ENCODE measurements around the gene JAKMIP2.

The JAKMIP2 gene

GRCh38 chr5:147688656-147689356, 93.7 kb downstream of the JAKMIP2 start:
- no peak overlapping the region for H3K4me3 ChIP-seq (ENCODE audit: low read length)
- peaks cover 4% of the 10 kb centered on the region for H3K4me1 ChIP-seq (ENCODE audit: control insufficient read depth, low read depth, low read length)
- H3K27ac ChIP-seq (ENCODE audit: low read length): no peak overlapping the region
- no peak overlapping the region for H3K9ac ChIP-seq (ENCODE audit: low read length)
- H3K27me3 ChIP-seq (ENCODE audit: control insufficient read depth, insufficient read depth, low read length): no peaks in the 10 kb centered on the region
- no peaks in the 10 kb centered on the region for H3K36me3 ChIP-seq (ENCODE audit: control insufficient read depth, low read depth, low read length)
- no peaks in the 10 kb centered on the region for H3K9me3 ChIP-seq (ENCODE audit: control insufficient read depth, low read depth, low read length)

GRCh38 chr5:147687118-147687517, 95.4 kb downstream of the JAKMIP2 start:
- Histone ChIP-seq H3K27me3 (ENCODE audit: control insufficient read depth, insufficient read depth, low read length) (no peaks in the 10 kb centered on the region), H3K9me3 (ENCODE audit: control insufficient read depth, low read depth, low read length) (no peaks in the 10 kb centered on the region), H3K36me3 (ENCODE audit: control insufficient read depth, low read depth, low read length) (no peaks in the 10 kb centered on the region), H3K4me1 (ENCODE audit: control insufficient read depth, low read depth, low read length) (peaks cover 4% of the 10 kb centered on the region), H3K4me3 (ENCODE audit: low read length) (no peak overlapping the region), H3K27ac (ENCODE audit: low read length) (no peak overlapping the region), H3K9ac (ENCODE audit: low read length) (no peak overlapping the region)

- H3K27me3 ChIP-seq (ENCODE audit: control insufficient read depth, insufficient read depth, low read length): no peaks in the 10 kb centered on the region
- no peak overlapping the region for H3K9ac ChIP-seq (ENCODE audit: low read length)
- H3K36me3 ChIP-seq (ENCODE audit: control insufficient read depth, low read depth, low read length): no peaks in the 10 kb centered on the region
Measured at GRCh38 chr5:147686421-147686820, 96.1 kb downstream of the JAKMIP2 start.

GRCh38 chr5:147685993-147686392, 96.5 kb downstream of the JAKMIP2 start:
- Histone ChIP-seq H3K27ac (ENCODE audit: low read length) (no peak overlapping the region), H3K4me1 (ENCODE audit: control insufficient read depth, low read depth, low read length) (peaks cover 4% of the 10 kb centered on the region), H3K9ac (ENCODE audit: low read length) (no peak overlapping the region), H3K9me3 (ENCODE audit: control insufficient read depth, low read depth, low read length) (no peaks in the 10 kb centered on the region), H3K27me3 (ENCODE audit: control insufficient read depth, insufficient read depth, low read length) (no peaks in the 10 kb centered on the region), H3K4me3 (ENCODE audit: low read length) (no peak overlapping the region), H3K36me3 (ENCODE audit: control insufficient read depth, low read depth, low read length) (no peaks in the 10 kb centered on the region)

More at GRCh38 chr5:147686421-147686820, 96.1 kb downstream of the JAKMIP2 start:
- Histone ChIP-seq H3K27ac (ENCODE audit: low read length) (no peak overlapping the region), H3K4me1 (ENCODE audit: control insufficient read depth, low read depth, low read length) (peaks cover 4% of the 10 kb centered on the region), H3K4me3 (ENCODE audit: low read length) (no peak overlapping the region), H3K9me3 (ENCODE audit: control insufficient read depth, low read depth, low read length) (no peaks in the 10 kb centered on the region)

DNA sequence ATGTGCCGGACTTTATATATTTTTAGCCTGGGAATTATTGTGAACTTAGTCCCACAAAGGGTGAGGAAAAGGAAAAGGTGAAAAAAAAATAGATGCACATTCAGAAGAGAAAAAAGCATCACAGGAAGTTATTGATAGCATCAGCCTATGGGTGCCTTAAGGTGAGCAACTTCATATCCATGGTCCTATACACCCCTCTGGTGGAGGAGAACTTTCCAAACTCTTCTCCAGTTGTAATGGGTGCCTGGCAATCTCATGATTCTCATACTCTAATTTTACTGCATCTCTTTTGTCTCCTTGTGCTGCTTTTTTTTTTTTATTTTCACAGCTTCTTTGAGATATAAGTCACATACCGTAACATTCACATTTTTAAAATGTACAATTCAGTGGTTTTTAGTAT, 107.4 kb downstream of the JAKMIP2 start:
- Histone ChIP-seq H3K4me3 (ENCODE audit: low read length) (no peak overlapping the region), H3K9ac (ENCODE audit: low read length) (no peak overlapping the region), H3K9me3 (ENCODE audit: control insufficient read depth, low read depth, low read length) (no peaks in the 10 kb centered on the region), H3K27ac (ENCODE audit: low read length) (no peak overlapping the region), H3K4me1 (ENCODE audit: control insufficient read depth, low read depth, low read length) (no peaks in the 10 kb centered on the region), H3K36me3 (ENCODE audit: control insufficient read depth, low read depth, low read length) (peaks cover 10% of the 10 kb centered on the region), H3K27me3 (ENCODE audit: control insufficient read depth, insufficient read depth, low read length) (no peaks in the 10 kb centered on the region)

- peaks cover 17% of the 10 kb centered on the region for H3K36me3 ChIP-seq (ENCODE audit: control insufficient read depth, low read depth, low read length)
- H3K27ac ChIP-seq (ENCODE audit: low read length): no peak overlapping the region
- no peaks in the 10 kb centered on the region for H3K27me3 ChIP-seq (ENCODE audit: control insufficient read depth, insufficient read depth, low read length)
- no peak overlapping the region for H3K4me3 ChIP-seq (ENCODE audit: low read length)
- no peak overlapping the region for H3K9ac ChIP-seq (ENCODE audit: low read length)
- no peaks in the 10 kb centered on the region for H3K4me1 ChIP-seq (ENCODE audit: control insufficient read depth, low read depth, low read length)
- no peaks in the 10 kb centered on the region for H3K9me3 ChIP-seq (ENCODE audit: control insufficient read depth, low read depth, low read length)
Measured at GRCh38 chr5:147674411-147674810, 108.1 kb downstream of the JAKMIP2 start.

DNA sequence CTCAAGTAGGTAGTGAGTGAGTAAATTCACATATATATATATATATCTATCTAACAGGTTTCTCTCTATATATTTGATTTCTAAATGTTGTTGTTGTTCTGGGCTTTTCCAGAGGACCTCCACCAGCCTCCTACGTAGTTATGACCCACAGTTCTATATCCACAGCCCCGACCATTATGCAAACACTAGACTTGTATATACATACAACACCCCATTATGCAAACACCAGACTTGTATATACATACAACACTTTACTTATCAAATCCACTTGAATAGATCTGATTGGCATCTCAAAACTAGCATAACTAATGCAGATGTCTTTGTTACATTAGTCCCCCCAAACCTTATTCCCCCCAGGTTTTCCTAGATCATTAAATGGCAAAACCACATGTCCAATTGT, 108.7 kb downstream of the JAKMIP2 start:
- Histone ChIP-seq H3K4me3 (ENCODE audit: low read length) (no peak overlapping the region), H3K9me3 (ENCODE audit: control insufficient read depth, low read depth, low read length) (no peaks in the 10 kb centered on the region), H3K9ac (ENCODE audit: low read length) (no peak overlapping the region), H3K27ac (ENCODE audit: low read length) (no peak overlapping the region), H3K27me3 (ENCODE audit: control insufficient read depth, insufficient read depth, low read length) (no peaks in the 10 kb centered on the region), H3K36me3 (ENCODE audit: control insufficient read depth, low read depth, low read length) (peaks cover 19% of the 10 kb centered on the region), H3K4me1 (ENCODE audit: control insufficient read depth, low read depth, low read length) (no peaks in the 10 kb centered on the region)

DNA sequence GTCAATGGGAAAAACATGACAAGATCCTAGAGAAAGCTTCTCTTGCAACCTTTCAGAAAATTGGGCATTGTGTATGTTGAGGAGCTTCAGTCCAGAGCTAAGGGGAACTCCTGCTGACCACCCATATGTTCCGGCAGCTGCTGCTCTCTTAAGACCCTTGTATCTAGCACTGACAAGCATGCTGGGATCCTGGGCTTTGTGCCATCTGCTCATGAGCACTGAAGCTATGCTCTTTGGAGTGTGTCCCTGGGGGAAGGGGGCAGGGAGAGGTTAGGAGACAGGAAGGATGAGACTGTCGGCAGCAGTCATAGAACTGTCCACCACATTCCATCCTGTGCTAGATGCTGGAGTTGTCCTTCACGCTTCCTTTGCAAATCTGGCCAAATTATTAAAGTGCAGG, 109.3 kb downstream of the JAKMIP2 start:
- Histone ChIP-seq H3K27me3 (ENCODE audit: control insufficient read depth, insufficient read depth, low read length) (no peaks in the 10 kb centered on the region), H3K4me3 (ENCODE audit: low read length) (no peak overlapping the region), H3K4me1 (ENCODE audit: control insufficient read depth, low read depth, low read length) (no peaks in the 10 kb centered on the region), H3K9ac (ENCODE audit: low read length) (no peak overlapping the region), H3K36me3 (ENCODE audit: control insufficient read depth, low read depth, low read length) (peaks cover 19% of the 10 kb centered on the region), H3K27ac (ENCODE audit: low read length) (no peak overlapping the region), H3K9me3 (ENCODE audit: control insufficient read depth, low read depth, low read length) (no peaks in the 10 kb centered on the region)

- Histone ChIP-seq H3K27ac (ENCODE audit: low read length) (no peak overlapping the region), H3K4me1 (ENCODE audit: control insufficient read depth, low read depth, low read length) (no peaks in the 10 kb centered on the region), H3K36me3 (ENCODE audit: control insufficient read depth, low read depth, low read length) (peaks cover 19% of the 10 kb centered on the region), H3K27me3 (ENCODE audit: control insufficient read depth, insufficient read depth, low read length) (no peaks in the 10 kb centered on the region), H3K9me3 (ENCODE audit: control insufficient read depth, low read depth, low read length) (no peaks in the 10 kb centered on the region), H3K9ac (ENCODE audit: low read length) (no peak overlapping the region), H3K4me3 (ENCODE audit: low read length) (no peak overlapping the region)
Measured at GRCh38 chr5:147671365-147671764, 111.2 kb downstream of the JAKMIP2 start.

DNA sequence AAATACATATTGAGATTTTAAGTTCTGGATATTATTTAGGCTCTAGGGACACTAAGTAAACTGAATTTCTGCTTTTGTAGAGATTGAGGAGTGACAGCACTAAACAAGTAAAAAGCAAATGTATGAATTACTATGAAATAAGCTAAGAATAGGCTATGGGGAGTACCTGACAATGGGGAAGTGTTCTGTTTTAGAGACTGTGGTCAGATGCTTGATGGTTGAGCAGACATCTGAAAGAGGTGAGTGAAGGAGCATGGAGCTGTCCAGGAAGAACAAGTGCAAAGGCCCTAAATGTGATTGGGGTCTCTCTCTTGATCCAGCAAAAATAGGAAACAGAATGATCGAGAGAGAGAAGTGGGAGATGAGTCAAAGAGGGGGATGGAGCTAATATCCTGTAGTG, 111.7 kb downstream of the JAKMIP2 start:
- Histone ChIP-seq H3K4me1 (ENCODE audit: control insufficient read depth, low read depth, low read length) (no peaks in the 10 kb centered on the region), H3K9ac (ENCODE audit: low read length) (no peak overlapping the region), H3K4me3 (ENCODE audit: low read length) (no peak overlapping the region), H3K9me3 (ENCODE audit: control insufficient read depth, low read depth, low read length) (no peaks in the 10 kb centered on the region), H3K36me3 (ENCODE audit: control insufficient read depth, low read depth, low read length) (peaks cover 19% of the 10 kb centered on the region), H3K27me3 (ENCODE audit: control insufficient read depth, insufficient read depth, low read length) (no peaks in the 10 kb centered on the region), H3K27ac (ENCODE audit: low read length) (no peak overlapping the region)

GRCh38 chr5:147669169-147669869, 113.2 kb downstream of the JAKMIP2 start:
- Histone ChIP-seq H3K9me3 (ENCODE audit: control insufficient read depth, low read depth, low read length) (no peaks in the 10 kb centered on the region), H3K4me3 (ENCODE audit: low read length) (no peak overlapping the region), H3K27ac (ENCODE audit: low read length) (no peak overlapping the region)

DNA sequence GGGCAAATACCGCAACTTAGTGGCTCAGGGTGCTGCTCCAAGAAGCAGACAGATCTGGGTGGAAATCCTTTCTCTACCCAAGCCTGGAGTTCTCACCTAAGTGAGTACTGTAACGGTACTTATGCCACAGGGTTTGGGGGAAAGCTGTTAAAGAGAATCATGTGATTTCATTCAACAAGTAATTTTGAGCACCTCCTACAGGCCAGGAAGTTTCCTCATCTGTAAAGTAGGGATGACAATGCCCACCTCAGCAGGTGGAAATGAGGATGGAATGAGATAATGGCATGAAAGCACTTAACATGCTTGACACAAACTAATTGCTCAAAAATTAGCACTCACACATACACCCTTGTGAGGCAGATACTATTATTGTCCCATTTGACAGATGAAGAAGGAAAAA, 114.1 kb downstream of the JAKMIP2 start:
- Histone ChIP-seq H3K27ac (ENCODE audit: low read length) (no peak overlapping the region), H3K9ac (ENCODE audit: low read length) (no peak overlapping the region), H3K4me3 (ENCODE audit: low read length) (no peak overlapping the region), H3K4me1 (ENCODE audit: control insufficient read depth, low read depth, low read length) (no peaks in the 10 kb centered on the region), H3K27me3 (ENCODE audit: control insufficient read depth, insufficient read depth, low read length) (no peaks in the 10 kb centered on the region), H3K36me3 (ENCODE audit: control insufficient read depth, low read depth, low read length) (peaks cover 19% of the 10 kb centered on the region), H3K9me3 (ENCODE audit: control insufficient read depth, low read depth, low read length) (no peaks in the 10 kb centered on the region)

More at GRCh38 chr5:147669169-147669869, 113.2 kb downstream of the JAKMIP2 start:
- Histone ChIP-seq H3K36me3 (ENCODE audit: control insufficient read depth, low read depth, low read length) (peaks cover 19% of the 10 kb centered on the region), H3K4me1 (ENCODE audit: control insufficient read depth, low read depth, low read length) (no peaks in the 10 kb centered on the region), H3K9ac (ENCODE audit: low read length) (no peak overlapping the region), H3K27me3 (ENCODE audit: control insufficient read depth, insufficient read depth, low read length) (no peaks in the 10 kb centered on the region)

All from iPS-18a (cell line).